ENCODE measurements around the gene UGGT2. TPM values are rescaled to one million over a fixed set of nuclear protein-coding genes. Genes with fewer than 3 reads are reported as not detected.

UGGT2 gene
- total RNA-seq, 3 donors from 2014 or later (not counting 1 experiment from before 2014, with no cell fraction given), result 0.63 to 1.4 (median 1.3) TPM

- DNase-seq (no peak), ATAC-seq (no peak)
- Histone ChIP-seq H3K27me3 (ENCODE audit: control insufficient read depth, insufficient read depth, low read length) (no peaks in the 10 kb centered on the region), H3K4me1 (ENCODE audit: control insufficient read depth, insufficient read depth, low read length) (no peaks in the 10 kb centered on the region), H3K4me3 (ENCODE audit: low read length) (no peak overlapping the region), H3K9me3 (ENCODE audit: control insufficient read depth, insufficient read depth, low read length) (no peaks in the 10 kb centered on the region), H3K36me3 (ENCODE audit: control insufficient read depth, insufficient read depth, low read length) (no peaks in the 10 kb centered on the region), H3K27ac (ENCODE audit: low read length) (no peak overlapping the region)
- WGBS (ENCODE audit: insufficient coverage), result 92% methylated on average over 1 of the region's 1 CpG
- Mint-ChIP-seq H3K36me3 (no peaks in the 10 kb centered on the region), H3K27ac (no peak overlapping the region), H3K9me3 (peaks cover under 1 to 12% of the 10 kb centered on the region in 2 donors), H3K4me3 (no peak overlapping the region), H3K4me1 (no peaks in the 10 kb centered on the region), H3K27me3 (ENCODE audit: low read depth in 2 of 2) (no peaks in the 10 kb centered on the region)
- intact Hi-C loops (cut with micrococcal nuclease), result no loop called here
- no peak for TF ChIP-seq CTCF (IDR thresholded peaks at IDR 0.05)
These were observed 154.9 kb downstream of the UGGT2 start for GRCh38 chr13:95898256-95898655.

DNA sequence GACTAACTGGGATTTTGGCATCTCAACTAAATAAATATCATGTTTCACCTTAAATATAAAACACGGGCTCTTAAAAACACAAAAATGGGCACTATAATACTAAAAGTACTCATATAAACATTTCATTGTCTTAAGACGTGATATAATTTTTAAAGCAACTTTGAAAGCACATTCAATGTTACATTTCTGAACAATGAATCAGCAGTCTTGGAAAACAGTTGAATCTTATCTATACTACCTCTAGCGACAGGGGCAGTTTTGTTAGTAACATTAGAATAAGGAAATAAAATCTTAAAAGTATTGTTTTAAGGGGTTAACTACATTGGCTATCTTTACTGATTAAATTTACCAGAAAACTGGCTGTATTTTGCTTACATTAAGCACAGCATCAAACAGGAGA lies 156.9 kb downstream of the UGGT2 start:
- no peaks in the 10 kb centered on the region for H3K27me3 Mint-ChIP-seq (ENCODE audit: low read depth in 2 of 2)
- no peaks in the 10 kb centered on the region for H3K4me1 Mint-ChIP-seq
- no peak for ATAC-seq
- H3K4me1 ChIP-seq (ENCODE audit: control insufficient read depth, insufficient read depth, low read length), result no peaks in the 10 kb centered on the region
- intact Hi-C loops (cut with micrococcal nuclease), result no loop called here
- no peak overlapping the region for H3K27ac ChIP-seq (ENCODE audit: low read length)
- H3K9me3 Mint-ChIP-seq, result peaks cover 0 to 7% of the 10 kb centered on the region in 2 donors
- H3K36me3 ChIP-seq (ENCODE audit: control insufficient read depth, insufficient read depth, low read length), result no peaks in the 10 kb centered on the region
- no peaks in the 10 kb centered on the region for H3K27me3 ChIP-seq (ENCODE audit: control insufficient read depth, insufficient read depth, low read length)
- no peaks in the 10 kb centered on the region for H3K36me3 Mint-ChIP-seq
- no peak overlapping the region for H3K4me3 ChIP-seq (ENCODE audit: low read length)
- no peak for TF ChIP-seq CTCF (IDR thresholded peaks at IDR 0.05)
- no peak overlapping the region for H3K4me3 Mint-ChIP-seq
- WGBS (ENCODE audit: insufficient coverage), result 86% methylated on average over 2 of the region's 3 CpGs
- DNase-seq, result no peak
- no peaks in the 10 kb centered on the region for H3K9me3 ChIP-seq (ENCODE audit: control insufficient read depth, insufficient read depth, low read length)
- no peak overlapping the region for H3K27ac Mint-ChIP-seq

GRCh38 chr13:95893861-95894260 lies 159.3 kb downstream of the UGGT2 start:
- 85% methylated on average over 3 of the region's 5 CpGs for WGBS (ENCODE audit: insufficient coverage)
- no peak for ATAC-seq
- Mint-ChIP-seq H3K4me3 (no peak overlapping the region), H3K27ac (no peak overlapping the region), H3K4me1 (no peaks in the 10 kb centered on the region), H3K9me3 (peaks cover 0 to 7% of the 10 kb centered on the region in 2 donors), H3K36me3 (no peaks in the 10 kb centered on the region), H3K27me3 (ENCODE audit: low read depth in 2 of 2) (no peaks in the 10 kb centered on the region)
- DNase-seq, result no peak
- Histone ChIP-seq H3K9me3 (ENCODE audit: control insufficient read depth, insufficient read depth, low read length) (no peaks in the 10 kb centered on the region), H3K4me3 (ENCODE audit: low read length) (no peak overlapping the region), H3K4me1 (ENCODE audit: control insufficient read depth, insufficient read depth, low read length) (no peaks in the 10 kb centered on the region), H3K27me3 (ENCODE audit: control insufficient read depth, insufficient read depth, low read length) (no peaks in the 10 kb centered on the region), H3K27ac (ENCODE audit: low read length) (no peak overlapping the region), H3K36me3 (ENCODE audit: control insufficient read depth, insufficient read depth, low read length) (no peaks in the 10 kb centered on the region)
- intact Hi-C loops (cut with micrococcal nuclease), result no loop called here
- no peak for TF ChIP-seq CTCF (IDR thresholded peaks at IDR 0.05)

- TF ChIP-seq CTCF (IDR thresholded peaks at IDR 0.05), result no peak
- intact Hi-C loops (cut with micrococcal nuclease), result no loop called here
- Mint-ChIP-seq H3K36me3 (no peaks in the 10 kb centered on the region), H3K4me1 (no peaks in the 10 kb centered on the region), H3K4me3 (no peak overlapping the region), H3K9me3 (no peaks in the 10 kb centered on the region), H3K27me3 (ENCODE audit: low read depth in 2 of 2) (no peaks in the 10 kb centered on the region), H3K27ac (no peak overlapping the region)
- WGBS (ENCODE audit: insufficient coverage), result 100% methylated on average over 3 of the region's 3 CpGs
- H3K4me3 ChIP-seq (ENCODE audit: low read length), result no peak overlapping the region
- H3K27ac ChIP-seq (ENCODE audit: low read length), result no peak overlapping the region
- ATAC-seq (no peak), DNase-seq (no peak)
- no peaks in the 10 kb centered on the region for H3K27me3 ChIP-seq (ENCODE audit: control insufficient read depth, insufficient read depth, low read length)
- H3K36me3 ChIP-seq (ENCODE audit: control insufficient read depth, insufficient read depth, low read length), result no peaks in the 10 kb centered on the region
- no peaks in the 10 kb centered on the region for H3K4me1 ChIP-seq (ENCODE audit: control insufficient read depth, insufficient read depth, low read length)
- no peaks in the 10 kb centered on the region for H3K9me3 ChIP-seq (ENCODE audit: control insufficient read depth, insufficient read depth, low read length)
These were observed 171.1 kb downstream of the UGGT2 start for GRCh38 chr13:95882121-95882520.
